Measurements from ENCODE around the gene FOXO6. TPM values are rescaled to one million over a fixed set of nuclear protein-coding genes. Genes with fewer than 3 reads are reported as not detected.

Gene FOXO6
- total RNA-seq, 8 experiments from 2014 or later: 0.36 to 3.6 (median 1.3) TPM

DNA sequence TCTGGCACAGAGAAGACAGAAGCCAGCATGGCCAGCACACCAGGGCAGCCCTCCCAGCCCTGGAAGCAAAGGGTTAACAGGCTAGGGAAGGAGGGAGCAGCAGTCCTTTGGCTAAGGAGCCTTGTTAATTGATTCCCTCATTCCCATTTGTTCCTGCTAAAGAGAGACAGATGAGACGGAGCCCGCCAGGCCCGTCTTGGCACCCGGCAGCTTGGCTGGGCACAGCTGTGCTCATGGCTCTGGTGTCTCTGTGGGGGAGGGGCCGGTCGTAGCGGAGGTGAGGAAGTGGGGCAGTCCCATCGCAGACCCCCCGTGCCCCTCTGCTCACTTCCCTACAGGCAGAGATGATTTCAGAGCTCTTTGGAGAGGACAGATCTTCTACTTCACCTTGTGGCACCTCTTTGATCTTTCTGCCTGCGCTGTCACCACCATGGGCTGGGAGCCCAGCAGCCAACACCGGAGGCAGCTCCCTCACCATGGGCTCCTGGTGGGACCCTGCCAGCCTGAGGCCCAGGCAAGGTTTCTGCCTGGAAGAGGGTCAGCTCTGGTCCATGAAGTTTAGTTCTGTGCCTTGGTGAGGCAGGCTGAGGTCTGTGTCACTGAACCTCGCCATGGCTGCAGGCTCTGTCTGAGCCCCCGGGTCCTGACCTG lies 38.0 kb downstream of the FOXO6 start:
- WGBS, 10 experiments: 0 to 76% (median 20%) methylated on average over 1 to 12 of the region's 13 CpGs; no CpG with 5 or more reads in 1 of the 10 experiments
- H3K4me3 ChIP-seq: no peak overlapping the region
- ATAC-seq (replicated peaks in 6 of 8): peak in 1 of 8 experiments; percentile 1
- in situ Hi-C loops (cut with MboI; ENCODE audit: low pct_unique_long_range_greater_than_20kb in 2 of 9, low sequenced_read_pairs in 9 of 9, unreplicated experiment in 9 of 9): no loop called here
- H3K4me1 ChIP-seq (replicated peaks in 1 of 2): peaks cover 44 to 45% of the 10 kb centered on the region in 2 donors
- H3K27ac ChIP-seq: no peak overlapping the region

DNA sequence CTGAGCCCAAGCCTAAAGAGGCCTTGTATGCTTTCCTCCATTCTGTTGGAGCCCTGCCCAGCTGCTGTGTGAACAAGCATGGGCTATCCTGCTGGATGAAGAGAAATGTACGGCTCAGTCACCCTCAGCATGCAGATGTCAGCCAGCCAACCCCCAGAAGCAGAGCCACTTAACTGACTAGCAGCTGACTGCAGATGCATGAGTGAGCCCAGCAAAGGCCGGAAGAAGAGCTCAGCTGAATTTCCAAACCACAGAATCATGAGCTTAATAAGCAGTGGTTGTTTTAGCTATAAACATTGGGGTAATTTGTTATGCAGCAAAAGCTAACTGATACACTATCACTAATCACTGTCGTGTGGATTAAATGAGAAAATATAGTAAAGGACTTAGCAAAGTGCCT lies 39.0 kb downstream of the FOXO6 start:
- no peak for ATAC-seq (replicated peaks in 6 of 8)
- WGBS, 10 experiments: 14 to 100% (median 89%) methylated on average over 1 to 3 of the region's 3 CpGs; no CpG with 5 or more reads in 2 of the 10 experiments
- in situ Hi-C loops (cut with MboI; ENCODE audit: low pct_unique_long_range_greater_than_20kb in 2 of 9, low sequenced_read_pairs in 9 of 9, unreplicated experiment in 9 of 9): loop anchor here in 8 of 9 experiments (25.0 kb wide), 2 partner anchors 88 to 113 kb away; no protein-coding TSS in a partner anchor
- Histone ChIP-seq H3K27ac (no peak overlapping the region), H3K4me3 (no peak overlapping the region), H3K4me1 (replicated peaks in 1 of 2) (peaks cover 44 to 45% of the 10 kb centered on the region in 2 donors)

- WGBS, 10 experiments: 36 to 100% (median 93%) methylated on average over 1 to 2 of the region's 2 CpGs; no CpG with 5 or more reads in 4 of the 10 experiments
- Histone ChIP-seq H3K4me3 (no peak overlapping the region), H3K27ac (no peak overlapping the region), H3K4me1 (replicated peaks in 1 of 2) (peaks cover 31 to 33% of the 10 kb centered on the region in 2 donors)
- in situ Hi-C loops (cut with MboI; ENCODE audit: low pct_unique_long_range_greater_than_20kb in 2 of 9, low sequenced_read_pairs in 9 of 9, unreplicated experiment in 9 of 9): loop anchor here in 8 of 9 experiments (25.0 kb wide), 2 partner anchors 90 to 115 kb away; no protein-coding TSS in a partner anchor
- no peak for ATAC-seq (replicated peaks in 6 of 8)
Observed at GRCh38 chr1:41401899-41402298, 40.7 kb downstream of the FOXO6 start.

- in situ Hi-C loops (cut with MboI; ENCODE audit: low pct_unique_long_range_greater_than_20kb in 2 of 9, low sequenced_read_pairs in 9 of 9, unreplicated experiment in 9 of 9): loop anchor here in 8 of 9 experiments (25.0 kb wide), 2 partner anchors 92 to 117 kb away; no protein-coding TSS in a partner anchor
- Histone ChIP-seq H3K4me1 (replicated peaks in 1 of 2) (peaks cover 16 to 17% of the 10 kb centered on the region in 2 donors), H3K4me3 (no peak overlapping the region), H3K27ac (no peak overlapping the region)
- ATAC-seq (replicated peaks in 6 of 8): peak; percentile 68 to 91 (median 88)
- 0% methylated on average over 3 of the region's 10 CpGs; no CpG with 5 or more reads in 9 of the 10 experiments for WGBS, 10 experiments
Observed at GRCh38 chr1:41404308-41404761, 43.1 kb downstream of the FOXO6 start.

- no peak for ATAC-seq (replicated peaks in 6 of 8)
- in situ Hi-C loops (cut with MboI; ENCODE audit: low pct_unique_long_range_greater_than_20kb in 2 of 9, low sequenced_read_pairs in 9 of 9, unreplicated experiment in 9 of 9): loop anchor here in 8 of 9 experiments (25.0 kb wide), 2 partner anchors 95 to 120 kb away; no protein-coding TSS in a partner anchor
- 20 to 100% (median 68%) methylated on average over 1 to 14 of the region's 14 CpGs; no CpG with 5 or more reads in 3 of the 10 experiments for WGBS, 10 experiments
- no peak overlapping the region for H3K4me3 ChIP-seq
- H3K27ac ChIP-seq: no peak overlapping the region
- peaks cover 18 to 25% of the 10 kb centered on the region in 2 donors for H3K4me1 ChIP-seq (replicated peaks in 1 of 2)
Observed at GRCh38 chr1:41407664-41408252, 46.5 kb downstream of the FOXO6 start.

DNA sequence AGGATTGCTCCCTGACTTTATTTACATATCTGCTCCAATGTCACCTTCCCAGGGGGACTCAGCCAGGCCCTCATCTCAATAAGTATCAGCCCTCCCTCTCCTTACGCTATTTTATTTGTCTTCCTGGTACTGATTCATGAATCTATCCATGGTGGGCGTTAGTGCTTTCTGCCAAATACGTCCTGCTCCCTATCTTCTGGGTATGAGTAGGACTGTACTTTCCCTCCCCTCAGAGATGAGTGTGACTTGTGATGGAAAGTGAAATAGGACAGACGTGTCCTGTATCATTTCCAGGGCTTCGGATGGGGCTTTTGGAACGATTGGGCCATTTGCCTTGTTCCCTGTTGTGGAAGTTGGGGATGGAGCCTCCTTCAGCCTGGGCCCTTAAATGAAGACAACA lies 47.5 kb downstream of the FOXO6 start:
- Histone ChIP-seq H3K4me1 (replicated peaks in 1 of 2) (peaks cover 27 to 34% of the 10 kb centered on the region in 2 donors), H3K4me3 (no peak overlapping the region), H3K27ac (no peak overlapping the region)
- 55 to 92% (median 69%) methylated on average over 2 to 6 of the region's 6 CpGs; no CpG with 5 or more reads in 2 of the 10 experiments for WGBS, 10 experiments
- ATAC-seq (replicated peaks in 6 of 8): no peak
- in situ Hi-C loops (cut with MboI; ENCODE audit: low pct_unique_long_range_greater_than_20kb in 2 of 9, low sequenced_read_pairs in 9 of 9, unreplicated experiment in 9 of 9): loop anchor here in 8 of 9 experiments (25.0 kb wide), 2 partner anchors 96 to 121 kb away; no protein-coding TSS in a partner anchor

GRCh38 chr1:41409825-41410224 lies 48.6 kb downstream of the FOXO6 start:
- Histone ChIP-seq H3K4me3 (no peak overlapping the region), H3K4me1 (replicated peaks in 1 of 2) (peaks cover 27 to 35% of the 10 kb centered on the region in 2 donors), H3K27ac (no peak overlapping the region)
- in situ Hi-C loops (cut with MboI; ENCODE audit: low pct_unique_long_range_greater_than_20kb in 2 of 9, low sequenced_read_pairs in 9 of 9, unreplicated experiment in 9 of 9): loop anchor here in 8 of 9 experiments (25.0 kb wide), 2 partner anchors 98 to 123 kb away; no protein-coding TSS in a partner anchor
- ATAC-seq (replicated peaks in 6 of 8): no peak
- WGBS, 10 experiments: 49 to 93% (median 69%) methylated on average over 2 to 7 of the region's 7 CpGs; no CpG with 5 or more reads in 3 of the 10 experiments

GRCh38 chr1:41410462-41410861 lies 49.2 kb downstream of the FOXO6 start:
- H3K27ac ChIP-seq: no peak overlapping the region

GRCh38 chr1:41411229-41411628 lies 50.0 kb downstream of the FOXO6 start:
- WGBS, 10 experiments: 80 to 88% (median 83%) methylated on average over 1 to 3 of the region's 3 CpGs; no CpG with 5 or more reads in 6 of the 10 experiments
- Histone ChIP-seq H3K4me3 (no peak overlapping the region), H3K27ac (no peak overlapping the region), H3K4me1 (replicated peaks in 1 of 2) (peaks cover 29 to 39% of the 10 kb centered on the region in 2 donors)
- in situ Hi-C loops (cut with MboI; ENCODE audit: low pct_unique_long_range_greater_than_20kb in 2 of 9, low sequenced_read_pairs in 9 of 9, unreplicated experiment in 9 of 9): loop anchor here in 8 of 9 experiments (25.0 kb wide), 2 partner anchors 99 to 124 kb away; no protein-coding TSS in a partner anchor
- ATAC-seq (replicated peaks in 6 of 8): no peak

More at GRCh38 chr1:41410462-41410861, 49.2 kb downstream of the FOXO6 start:
- in situ Hi-C loops (cut with MboI; ENCODE audit: low pct_unique_long_range_greater_than_20kb in 2 of 9, low sequenced_read_pairs in 9 of 9, unreplicated experiment in 9 of 9): loop anchor here in 8 of 9 experiments (25.0 kb wide), 2 partner anchors 98 to 123 kb away; no protein-coding TSS in a partner anchor
- Histone ChIP-seq H3K4me1 (replicated peaks in 1 of 2) (peaks cover 29 to 37% of the 10 kb centered on the region in 2 donors), H3K4me3 (no peak overlapping the region)
- no peak for ATAC-seq (replicated peaks in 6 of 8)
- WGBS, 10 experiments: 41 to 100% (median 78%) methylated on average over 1 to 3 of the region's 3 CpGs; no CpG with 5 or more reads in 1 of the 10 experiments

- Histone ChIP-seq H3K4me1 (replicated peaks in 1 of 2) (peaks cover 29 to 39% of the 10 kb centered on the region in 2 donors), H3K27ac (no peak overlapping the region), H3K4me3 (no peak overlapping the region)
- in situ Hi-C loops (cut with MboI; ENCODE audit: low pct_unique_long_range_greater_than_20kb in 2 of 9, low sequenced_read_pairs in 9 of 9, unreplicated experiment in 9 of 9): loop anchor here in 8 of 9 experiments (25.0 kb wide), 2 partner anchors 100 to 125 kb away; no protein-coding TSS in a partner anchor
- 20 to 61% (median 45%) methylated on average over 1 to 5 of the region's 8 CpGs; no CpG with 5 or more reads in 6 of the 10 experiments for WGBS, 10 experiments
- ATAC-seq (replicated peaks in 6 of 8): peak in 1 of 8 experiments; percentile 9
Observed at GRCh38 chr1:41412748-41413147, 51.5 kb downstream of the FOXO6 start.

- Histone ChIP-seq H3K4me3 (no peak overlapping the region), H3K4me1 (replicated peaks in 1 of 2) (peaks cover 29 to 37% of the 10 kb centered on the region in 2 donors), H3K27ac (no peak overlapping the region)
- in situ Hi-C loops (cut with MboI; ENCODE audit: low pct_unique_long_range_greater_than_20kb in 2 of 9, low sequenced_read_pairs in 9 of 9, unreplicated experiment in 9 of 9): loop anchor here in 8 of 9 experiments (25.0 kb wide), 2 partner anchors 102 to 127 kb away; no protein-coding TSS in a partner anchor
- no peak for ATAC-seq (replicated peaks in 6 of 8)
- 40 to 100% (median 81%) methylated on average over 1 to 12 of the region's 12 CpGs; no CpG with 5 or more reads in 2 of the 10 experiments for WGBS, 10 experiments
Observed at GRCh38 chr1:41413748-41414281, 52.6 kb downstream of the FOXO6 start.

DNA sequence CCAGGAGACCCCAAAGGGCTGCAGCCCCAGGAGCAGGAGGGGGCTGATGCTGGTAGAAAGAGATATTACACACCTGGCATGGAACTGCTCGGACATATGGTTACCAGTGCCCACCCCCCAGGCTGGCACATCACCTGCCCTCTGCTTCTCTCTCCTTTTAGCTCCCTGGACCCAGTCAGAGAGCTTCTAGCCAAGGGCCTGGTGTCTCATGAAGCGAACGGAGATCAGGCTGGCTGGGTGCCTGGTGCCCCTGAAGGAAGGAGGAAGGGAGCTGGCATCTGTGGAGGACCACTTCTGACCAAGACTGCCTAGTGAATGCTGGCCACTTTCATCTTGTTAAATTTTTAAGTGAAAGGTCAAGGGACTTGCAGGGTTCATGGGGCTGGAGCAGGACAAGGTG lies 53.1 kb downstream of the FOXO6 start:
- no peak for ATAC-seq (replicated peaks in 6 of 8)
- H3K27ac ChIP-seq: no peak overlapping the region
- no peak overlapping the region for H3K4me3 ChIP-seq
- WGBS, 10 experiments: 86 to 100% (median 93%) methylated on average over 2 to 3 of the region's 3 CpGs; no CpG with 5 or more reads in 6 of the 10 experiments
- H3K4me1 ChIP-seq (replicated peaks in 1 of 2): peaks cover 29 to 37% of the 10 kb centered on the region in 2 donors
- in situ Hi-C loops (cut with MboI; ENCODE audit: low pct_unique_long_range_greater_than_20kb in 2 of 9, low sequenced_read_pairs in 9 of 9, unreplicated experiment in 9 of 9): loop anchor here in 8 of 9 experiments (25.0 kb wide), 2 partner anchors 102 to 127 kb away; no protein-coding TSS in a partner anchor
